ENCODE results near the gene OR6Y1.

OR6Y1 gene

DNA sequence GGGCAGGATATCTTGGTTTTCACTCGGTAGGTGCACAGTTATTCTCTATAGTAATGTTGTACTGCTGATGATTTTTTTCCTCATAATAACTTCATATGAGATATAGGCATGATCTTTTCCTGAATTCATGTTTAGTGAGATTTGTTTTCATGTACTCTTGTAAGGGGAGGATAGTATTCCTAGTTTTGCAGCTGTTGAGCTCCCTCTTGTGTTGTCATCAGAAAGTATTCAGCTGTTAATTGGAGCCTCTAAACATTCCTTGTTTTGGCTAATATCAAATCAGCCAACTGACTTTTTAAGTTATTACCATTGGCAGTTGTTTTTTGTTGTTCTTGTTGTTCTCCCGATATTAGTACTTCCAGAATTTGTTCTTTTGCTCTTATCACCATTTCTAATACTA, 57.8 kb downstream of the OR6Y1 start:
- DNase-seq, result no peak

DNA sequence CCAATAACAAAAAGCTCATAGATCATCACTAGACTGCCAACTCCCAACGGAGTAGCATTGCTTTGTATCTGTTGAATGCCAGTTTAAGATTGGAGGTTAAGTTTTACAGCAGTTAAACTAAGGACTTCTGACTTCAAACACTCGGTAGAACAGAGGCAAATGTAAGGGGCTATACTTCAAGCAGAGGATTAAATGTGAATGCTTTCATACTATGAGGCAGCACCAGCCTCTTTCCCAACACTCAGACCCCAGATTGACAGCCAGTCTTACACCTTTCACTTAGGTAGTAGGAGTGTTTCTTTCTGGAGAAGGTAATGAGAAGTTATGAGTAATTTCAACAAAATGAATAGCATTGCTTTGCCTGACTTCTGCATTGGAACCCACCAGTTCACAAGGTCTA, 59.4 kb downstream of the OR6Y1 start:
- DNase-seq, result no peak

All from bone marrow (tissue), 2 donors.